Aorta (tissue), 5 donors: Measurements from ENCODE around the gene HDAC6. TPM values are rescaled to one million over a fixed set of nuclear protein-coding genes. Genes with fewer than 3 reads are reported as not detected.
A peak's percentile ranks its signal among the peaks of the same experiment; 100 is the strongest.

ENCODE experiments used
- ATAC-seq: fragments of 200-7000 bp; cut with Tn5 transposase; one replicate; pipeline ENCODE4 v1.9.1; 2022; ENCODE audit warnings: moderate library complexity; ENCODE audit not compliant: low FRiP score
- DNase-seq, 2 donors: peaks; one replicate each; pipeline ENCODE4 v3.0.0-alpha.2; 2020
- H3K27ac ChIP-seq, 2 donors: one replicate each; pipeline ENCODE4 v1.5.1; 2013; ENCODE audit warnings: low read length in 2 of 2, mild to moderate bottlenecking in 2 of 2, moderate library complexity in 2 of 2, control low read depth in 1 of 2, inconsistent platforms in 1 of 2, low read depth in 1 of 2
- H3K27me3 ChIP-seq, 2 donors: one replicate each; pipeline ENCODE4 v1.6.1; 2013; ENCODE audit warnings: control low read depth in 1 of 2, low read length in 1 of 2, mild to moderate bottlenecking in 1 of 2, moderate library complexity in 1 of 2; ENCODE audit not compliant: insufficient read depth in 2 of 2, control insufficient read depth in 1 of 2
- H3K36me3 ChIP-seq, 2 donors: one replicate each; pipeline ENCODE4 v1.6.1; 2013; ENCODE audit warnings: control low read depth in 1 of 2, low read length in 1 of 2, mild to moderate bottlenecking in 1 of 2; ENCODE audit not compliant: insufficient read depth in 2 of 2, control insufficient read depth in 1 of 2
- H3K4me1 ChIP-seq, 2 donors: one replicate each; pipeline ENCODE4 v1.6.1; 2013; ENCODE audit warnings: low read length in 2 of 2, control low read depth in 1 of 2, mild to moderate bottlenecking in 1 of 2, moderate library complexity in 1 of 2; ENCODE audit not compliant: insufficient read depth in 2 of 2, control insufficient read depth in 1 of 2
- H3K4me3 ChIP-seq, 2 donors: one replicate each; pipeline ENCODE4 v1.5.1; 2013; ENCODE audit warnings: low read length in 2 of 2, control low read depth in 1 of 2, mild to moderate bottlenecking in 1 of 2
- H3K9me3 ChIP-seq: one replicate; pipeline ENCODE4 v1.6.1; 2013; ENCODE audit warnings: mild to moderate bottlenecking, low read length; ENCODE audit not compliant: control insufficient read depth
- WGBS, 2 donors: extraction: QIAGEN DNeasy Blood & Tissue Kit; methylation state at CpG; one replicate each; pipeline ENCODE4 v1.1.7; 2013; 5-methylcytosine and 5-hydroxymethylcytosine counted together
- intact Hi-C, 2 donors: fragments of 100-400 bp; cut with DNase I; formaldehyde crosslinking; loops; one replicate each; pipeline versions ENCODE4 v1.14.2 to v1.15.0; 2022
- polyA plus RNA-seq, 2 donors: library from polyadenylated mRNA; stranded (reverse); fragments of 200-250 nt; gene quantifications; one replicate each; pipeline ENCODE4 v1.2.3, GENCODE V29; 2013
- total RNA-seq, 2 donors: library from RNA; stranded (reverse); fragmentation: NEBNext Ultra II Directional; extraction: Animal tissue kit (Norgen Biotek cat#: 25700); gene quantifications; one replicate each; pipeline ENCODE4 v1.2.1, GENCODE V29; 2021
- donor health status: healthy with polysubstance abuse.
- donor health status: Bipolar disorder and iron deficiency.
- donor health status: DM: no; HTN: no; CAD: no.
- donor health status: DM: no; HTN: no; CAD: no.
- donor health status: DM: yes; HTN: yes; CAD: no.

Gene HDAC6
- total and polyA plus RNA-seq, 4 donors = 28.0 to 229 (median 83.5) TPM

- no peaks in the 10 kb centered on the region for H3K36me3 ChIP-seq
- H3K9me3 ChIP-seq = no peaks in the 10 kb centered on the region
- H3K4me3 ChIP-seq = no peak overlapping the region
- peak in 1 of 2 donors; percentile 51 for DNase-seq
- no peaks in the 10 kb centered on the region for H3K27me3 ChIP-seq
- no peak for ATAC-seq
- intact Hi-C loops = no loop called here
- no peak overlapping the region for H3K27ac ChIP-seq
- 60 to 62% methylated on average over 8 of the region's 8 CpGs for WGBS, 2 donors
- H3K4me1 ChIP-seq = no peaks in the 10 kb centered on the region
These were observed 6.9 kb upstream of the HDAC6 start for GRCh38 chrX:48794911-48795515.

DNA sequence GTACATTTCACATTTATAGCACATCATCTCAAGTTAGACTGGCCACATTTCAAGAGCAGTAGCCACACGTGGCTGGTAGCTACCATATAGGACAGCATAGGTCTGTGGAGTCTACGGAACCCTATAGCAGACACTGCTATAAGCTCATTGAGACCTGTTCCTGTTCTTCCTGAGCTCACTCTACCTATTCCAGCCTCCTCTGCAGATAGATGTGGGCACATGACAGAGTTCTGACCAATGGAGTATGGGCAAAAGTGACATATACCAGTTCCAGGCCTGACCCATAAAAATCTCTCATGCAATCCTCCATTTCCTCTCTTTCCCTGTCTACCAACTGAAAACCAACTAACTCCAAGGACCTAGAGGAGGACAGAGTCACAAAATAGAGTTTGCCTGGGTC is 3.5 kb upstream of the HDAC6 start:
- Histone ChIP-seq H3K27me3 (no peaks in the 10 kb centered on the region), H3K9me3 (no peaks in the 10 kb centered on the region), H3K4me3 (no peak overlapping the region), H3K36me3 (no peaks in the 10 kb centered on the region), H3K27ac (no peak overlapping the region), H3K4me1 (no peaks in the 10 kb centered on the region)
- intact Hi-C loops = no loop called here
- no peak for ATAC-seq
- no peak for DNase-seq
- 67 to 75% methylated on average over 2 of the region's 2 CpGs for WGBS, 2 donors

DNA sequence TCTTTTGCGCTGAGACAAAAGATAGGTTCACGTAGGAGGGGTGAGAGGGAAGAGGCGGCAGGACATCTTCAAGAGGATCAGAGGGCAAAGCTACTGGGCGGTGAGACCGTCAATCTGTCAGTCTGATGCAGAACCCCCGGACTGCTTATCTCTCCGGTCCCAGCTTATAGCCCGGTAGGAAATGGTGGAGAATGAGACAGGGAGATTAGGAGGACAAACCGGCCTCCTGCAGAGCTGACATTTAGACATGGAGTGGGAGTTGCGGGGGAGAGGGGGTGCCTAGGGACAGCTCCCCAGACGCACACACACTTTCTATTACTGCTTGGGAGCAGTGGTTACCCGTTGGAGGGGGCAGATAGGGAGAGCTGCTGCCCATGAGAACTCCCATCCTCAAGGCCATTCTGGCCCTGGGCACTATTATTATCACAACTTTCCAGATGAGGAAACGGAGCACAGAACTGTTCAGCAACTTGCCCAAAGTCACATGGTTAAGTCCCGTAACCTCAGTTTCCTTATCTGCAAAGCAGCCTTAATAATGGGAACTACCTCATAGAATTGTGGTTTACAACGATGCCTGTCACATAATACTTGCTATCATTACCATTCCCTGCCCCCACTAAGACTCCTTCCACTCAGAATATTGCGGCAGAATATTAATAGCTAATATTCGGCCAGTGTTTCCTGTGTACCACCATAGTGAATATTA is 1.1 kb upstream of the HDAC6 start:
- intact Hi-C loops = loop anchor here in 1 of 2 donors (2.0 kb wide), 1 partner anchor 90 kb away; no protein-coding TSS in a partner anchor
- Histone ChIP-seq H3K27ac (peak overlapping the region in 1 of 2 donors; percentile 76), H3K9me3 (no peaks in the 10 kb centered on the region), H3K4me1 (no peaks in the 10 kb centered on the region), H3K27me3 (no peaks in the 10 kb centered on the region), H3K4me3 (peak overlapping the region in 1 of 2 donors; percentile 2), H3K36me3 (no peaks in the 10 kb centered on the region)
- WGBS, 2 donors = 35 to 55% methylated on average over 17 of the region's 17 CpGs
- peak in 1 of 2 donors; percentile 31 for DNase-seq
- no peak for ATAC-seq

DNA sequence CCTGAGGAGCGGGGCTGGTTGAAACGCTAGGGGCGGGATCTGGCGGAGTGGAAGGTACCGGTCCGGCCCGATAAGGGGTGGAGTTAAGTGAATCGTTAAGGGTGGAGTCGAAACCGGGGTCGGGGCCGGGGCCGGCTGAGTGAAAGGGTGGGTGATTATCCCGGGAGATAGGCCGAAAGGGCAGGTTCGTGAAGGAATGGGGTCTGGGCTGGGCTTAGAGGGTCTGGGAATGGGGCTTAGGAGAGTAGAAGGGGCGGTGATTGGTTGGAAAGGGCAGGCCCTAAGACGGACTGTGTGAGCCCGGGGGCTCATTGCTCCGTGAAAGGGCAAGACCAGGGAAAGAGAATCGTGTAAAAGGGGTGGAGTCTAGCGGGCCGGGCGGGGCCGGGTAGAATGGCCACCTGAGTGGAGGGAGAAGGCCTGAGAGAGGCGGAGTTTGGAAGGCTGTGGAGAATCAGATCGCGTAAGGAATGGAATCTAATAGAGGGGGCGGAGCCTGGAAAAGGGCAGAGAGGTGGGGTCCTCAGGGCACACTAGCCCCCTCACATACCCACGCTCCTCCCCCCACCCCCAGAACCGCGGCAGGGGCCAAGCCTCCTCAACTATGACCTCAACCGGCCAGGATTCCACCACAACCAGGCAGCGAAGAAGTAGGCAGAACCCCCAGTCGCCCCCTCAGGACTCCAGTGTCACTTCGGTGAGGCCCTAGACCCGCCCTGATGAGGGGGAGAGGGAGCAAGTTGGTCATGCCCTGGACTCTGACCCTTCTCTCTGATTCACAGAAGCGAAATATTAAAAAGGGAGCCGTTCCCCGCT is 430 bp downstream of the HDAC6 start:
- DNase-seq = peak; percentile 91 to 92
- H3K9me3 ChIP-seq = no peaks in the 10 kb centered on the region
- H3K4me1 ChIP-seq = no peaks in the 10 kb centered on the region
- 3 to 40% methylated on average over 40 of the region's 40 CpGs for WGBS, 2 donors
- intact Hi-C loops = no loop called here
- H3K27me3 ChIP-seq = no peaks in the 10 kb centered on the region
- peak overlapping the region in 1 of 2 donors; percentile 16 for H3K4me3 ChIP-seq
- H3K27ac ChIP-seq = peak overlapping the region in 1 of 2 donors; percentile 81
- H3K36me3 ChIP-seq = peaks cover 0 to 1% of the 10 kb centered on the region in 2 donors
- peak; percentile 72 for ATAC-seq

- Histone ChIP-seq H3K4me3 (peak overlapping the region in 1 of 2 donors; percentile 16), H3K4me1 (no peaks in the 10 kb centered on the region), H3K27ac (peak overlapping the region in 1 of 2 donors; percentile 62), H3K27me3 (no peaks in the 10 kb centered on the region), H3K36me3 (peaks cover 0 to 1% of the 10 kb centered on the region in 2 donors), H3K9me3 (no peaks in the 10 kb centered on the region)
- intact Hi-C loops = no loop called here
- ATAC-seq = no peak
- 30 to 42% methylated on average over 4 of the region's 4 CpGs for WGBS, 2 donors
- peak in 1 of 2 donors; percentile 24 for DNase-seq
These were observed 986 bp downstream of the HDAC6 start for GRCh38 chrX:48802905-48803200.

DNA sequence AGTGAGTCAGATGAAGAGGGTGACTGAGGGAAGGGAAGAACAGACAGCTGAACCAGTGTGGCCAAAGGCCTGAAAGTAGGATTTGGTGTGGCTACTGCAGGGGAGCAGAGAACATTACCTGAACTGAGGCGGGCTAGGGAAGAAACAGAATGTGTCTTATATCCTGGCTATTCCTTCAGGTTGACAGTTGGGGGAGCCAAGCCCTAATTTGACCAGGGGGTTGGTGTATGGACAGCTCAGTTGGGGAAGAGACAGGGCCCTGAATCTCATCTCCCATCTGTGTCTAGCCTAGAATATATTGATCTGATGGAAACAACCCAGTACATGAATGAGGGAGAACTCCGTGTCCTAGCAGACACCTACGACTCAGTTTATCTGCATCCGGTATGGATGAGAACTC is 4.2 kb downstream of the HDAC6 start:
- intact Hi-C loops = no loop called here
- no peaks in the 10 kb centered on the region for H3K27me3 ChIP-seq
- no peak overlapping the region for H3K27ac ChIP-seq
- no peak for ATAC-seq
- WGBS, 2 donors = 84 to 91% methylated on average over 4 of the region's 4 CpGs
- no peaks in the 10 kb centered on the region for H3K9me3 ChIP-seq
- no peak for DNase-seq
- H3K4me3 ChIP-seq = no peak overlapping the region
- peaks cover 0 to 1% of the 10 kb centered on the region in 2 donors for H3K36me3 ChIP-seq
- no peaks in the 10 kb centered on the region for H3K4me1 ChIP-seq

GRCh38 chrX:48813644-48814043 is 11.8 kb downstream of the HDAC6 start:
- Histone ChIP-seq H3K4me1 (no peaks in the 10 kb centered on the region), H3K9me3 (no peaks in the 10 kb centered on the region), H3K36me3 (peaks cover 0 to 2% of the 10 kb centered on the region in 2 donors), H3K27me3 (no peaks in the 10 kb centered on the region), H3K27ac (no peak overlapping the region), H3K4me3 (no peak overlapping the region)
- intact Hi-C loops = no loop called here
- no peak for ATAC-seq
- DNase-seq = peak in 1 of 2 donors; percentile 45
- WGBS, 2 donors = 86 to 93% methylated on average over 8 of the region's 8 CpGs

DNA sequence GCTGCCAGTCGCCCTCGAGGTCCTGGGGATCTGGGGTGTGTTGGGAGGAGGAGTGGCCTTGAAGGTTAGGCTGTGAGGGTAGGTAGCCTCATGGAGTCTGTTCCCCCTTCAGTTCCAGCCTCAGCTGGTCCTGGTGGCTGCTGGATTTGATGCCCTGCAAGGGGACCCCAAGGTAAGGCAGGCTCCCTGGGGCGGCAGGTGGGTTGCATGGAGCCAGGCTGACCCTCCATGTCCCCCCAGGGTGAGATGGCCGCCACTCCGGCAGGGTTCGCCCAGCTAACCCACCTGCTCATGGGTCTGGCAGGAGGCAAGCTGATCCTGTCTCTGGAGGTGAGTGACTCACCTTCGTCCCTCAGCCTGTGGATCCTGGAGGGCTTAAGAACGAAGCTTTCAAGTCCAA is 12.9 kb downstream of the HDAC6 start:
- Histone ChIP-seq H3K36me3 (peaks cover 0 to 2% of the 10 kb centered on the region in 2 donors), H3K9me3 (no peaks in the 10 kb centered on the region)
- intact Hi-C loops = no loop called here

More for the DNA sequence above, 12.9 kb downstream of the HDAC6 start:
- DNase-seq (peak in 1 of 2 donors; percentile 51), ATAC-seq (no peak)
- Histone ChIP-seq H3K4me1 (no peaks in the 10 kb centered on the region), H3K27me3 (no peaks in the 10 kb centered on the region), H3K27ac (no peak overlapping the region), H3K4me3 (no peak overlapping the region)
- 80 to 94% methylated on average over 8 of the region's 8 CpGs for WGBS, 2 donors
